Heart left ventricle (tissue), 13 donors: ENCODE measurements around the gene KRT86.

ENCODE experiments used
- CTCF ChIP-seq, 12 donors: fragments of 200-600 bp; sonication (generic) in 4 of 12; IDR thresholded peaks; one replicate each; pipeline versions ENCODE4 v1.5.0 to v1.8.0; 2018 to 2022; ENCODE audit warnings: antibody characterized with exemption in 12 of 12, mild to moderate bottlenecking in 5 of 12
- POLR2A ChIP-seq, 2 donors: fragments of 450-650 bp; IDR thresholded peaks; one replicate each; pipeline ENCODE4 v1.6.1; 2017; ENCODE audit warnings: antibody characterized with exemption in 2 of 2, mild to moderate bottlenecking in 2 of 2, moderate library complexity in 2 of 2
- donor health status: ischemic (EF 13 %, LVEDD 7.1; RV severe dilation, severe dysfunction).
- donor health status: DM: no; HTN: yes; CAD: no.
- donor health status: DM: no; HTN: no; CAD: no.
- donor health status: ischemic (EF 25% LVEDD 6.9; RV normal size, moderate dysfunction).
- donor health status: ischemic (EF 25% LVEDD 5.7; RV mildly dilated, moderate dysfunction).
- donor health status: ischemic (EF 35%, LVEDD 5.7; RV mildly dilated, moderate dysfunction).
- donor health status: nonischemic (EF 11% LVEDD 7.7; RV severe dilation, severe dysfunction).
- donor health status: DM: yes; HTN: yes; CAD: no.
- donor health status: PGD.
- donor health status: ischemic (EF 29% LVEDD 5.4; RV normal size, mild dysfunction).
- donor health status: nonischemic (EF 23%, LVEDD 6.1; RV moderate dilation, normal function).

- TF ChIP-seq CTCF (IDR thresholded peaks at IDR 0.05), result no peak
- no peak for TF ChIP-seq POLR2A (IDR thresholded peaks at IDR 0.05)
Measured at GRCh38 chr12:52314511-52314910, 40.1 kb downstream of the KRT86 start.
